GM18873 (cell line): Measurements from ENCODE around the gene SPEG.

Experiments
- ATAC-seq: cut with Tn5 transposase; IDR thresholded peaks from one replicate; pipeline ENCODE4 v1.9.1; 2021; ENCODE audit warnings: mild to moderate bottlenecking, moderate library complexity, moderate number of reproducible peaks; ENCODE audit not compliant: unreplicated experiment, low FRiP score

The SPEG gene

DNA sequence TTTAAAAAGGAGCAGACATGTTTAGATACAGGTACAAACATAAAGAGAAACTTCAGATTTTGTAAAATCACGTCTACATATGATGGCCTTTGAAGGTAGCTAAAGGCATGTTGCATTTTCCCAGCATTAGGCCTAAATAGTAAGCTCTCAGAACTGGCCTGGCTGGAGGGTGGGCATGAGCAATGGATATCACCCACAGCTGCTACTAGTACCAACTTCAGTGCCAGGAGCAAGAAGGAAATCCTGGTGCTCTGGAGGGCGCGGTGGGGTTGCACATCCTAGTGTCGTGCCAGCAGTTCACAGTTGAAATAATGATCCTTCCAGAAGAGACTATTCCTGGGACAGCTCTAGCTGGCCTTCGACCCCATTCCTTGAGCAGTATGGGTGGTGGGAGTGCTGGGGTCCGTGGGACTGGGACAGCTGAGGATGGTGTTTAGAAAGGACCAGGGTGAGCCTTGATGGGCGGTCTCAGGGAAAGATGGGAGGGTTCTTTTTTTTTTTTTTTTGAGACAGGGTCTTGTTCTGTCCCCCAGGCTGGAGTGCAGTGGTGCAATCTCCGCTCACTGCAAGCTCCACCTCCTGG, 11.6 kb upstream of the SPEG start:
- no peak for ATAC-seq

GRCh38 chr2:219423652-219424377, 10.8 kb upstream of the SPEG start:
- no peak for ATAC-seq

DNA sequence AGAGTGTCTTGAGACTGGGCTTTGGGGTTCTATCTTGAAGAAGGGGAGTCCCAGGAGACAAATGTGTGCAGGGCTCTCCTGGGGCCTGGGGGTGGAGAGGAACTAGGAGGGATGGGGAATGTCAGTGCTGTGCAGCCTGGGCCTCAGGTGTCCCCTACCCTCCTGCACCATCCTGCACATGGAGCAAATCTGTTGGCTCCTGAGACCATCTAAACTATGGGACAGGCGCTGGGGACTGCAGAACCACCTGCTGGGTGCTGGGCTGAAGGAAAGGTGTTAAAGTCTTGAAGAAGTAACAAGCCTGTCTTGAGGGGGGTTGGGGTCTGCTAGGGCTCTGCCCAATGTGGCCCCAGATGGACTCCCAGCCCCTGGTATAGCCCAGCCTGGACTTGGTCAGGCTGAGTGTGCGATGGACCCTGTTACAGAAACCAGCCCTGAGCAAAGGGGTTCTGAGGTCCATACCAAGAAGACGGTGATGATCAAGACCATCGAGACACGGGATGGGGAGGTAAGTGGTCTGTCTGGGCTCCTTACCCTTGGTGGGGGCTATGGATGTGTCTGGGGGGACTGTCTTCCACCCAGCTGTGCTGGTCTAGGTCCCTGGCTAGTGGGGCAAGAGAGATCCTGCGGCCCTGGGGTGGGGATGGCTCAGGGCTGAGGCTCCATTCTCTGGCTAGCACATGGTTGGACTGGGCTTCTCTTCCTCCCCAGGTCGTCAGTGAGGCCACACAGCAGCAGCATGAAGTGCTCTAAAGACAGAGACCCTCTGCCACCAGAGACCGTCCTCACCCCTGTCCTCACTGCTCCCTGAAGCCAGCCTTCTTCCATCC, 9.2 kb upstream of the SPEG start:
- ATAC-seq: no peak

DNA sequence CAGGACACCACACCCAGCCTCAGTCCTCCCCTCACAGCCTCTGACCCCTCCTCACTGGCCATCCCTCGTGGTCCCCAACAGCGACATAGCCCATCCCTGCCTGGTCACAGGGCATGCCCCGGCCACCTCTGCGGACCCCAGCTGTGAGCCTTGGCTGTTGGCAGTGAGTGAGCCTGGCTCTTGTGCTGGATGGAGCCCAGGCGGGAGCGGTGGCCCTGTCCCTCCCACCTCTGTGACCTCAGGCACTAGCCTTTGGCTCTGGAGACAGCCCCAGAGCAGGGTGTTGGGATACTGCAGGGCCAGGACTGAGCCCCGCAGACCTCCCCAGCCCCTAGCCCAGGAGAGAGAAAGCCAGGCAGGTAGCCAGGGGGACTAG, 8.6 kb upstream of the SPEG start:
- no peak for ATAC-seq

DNA sequence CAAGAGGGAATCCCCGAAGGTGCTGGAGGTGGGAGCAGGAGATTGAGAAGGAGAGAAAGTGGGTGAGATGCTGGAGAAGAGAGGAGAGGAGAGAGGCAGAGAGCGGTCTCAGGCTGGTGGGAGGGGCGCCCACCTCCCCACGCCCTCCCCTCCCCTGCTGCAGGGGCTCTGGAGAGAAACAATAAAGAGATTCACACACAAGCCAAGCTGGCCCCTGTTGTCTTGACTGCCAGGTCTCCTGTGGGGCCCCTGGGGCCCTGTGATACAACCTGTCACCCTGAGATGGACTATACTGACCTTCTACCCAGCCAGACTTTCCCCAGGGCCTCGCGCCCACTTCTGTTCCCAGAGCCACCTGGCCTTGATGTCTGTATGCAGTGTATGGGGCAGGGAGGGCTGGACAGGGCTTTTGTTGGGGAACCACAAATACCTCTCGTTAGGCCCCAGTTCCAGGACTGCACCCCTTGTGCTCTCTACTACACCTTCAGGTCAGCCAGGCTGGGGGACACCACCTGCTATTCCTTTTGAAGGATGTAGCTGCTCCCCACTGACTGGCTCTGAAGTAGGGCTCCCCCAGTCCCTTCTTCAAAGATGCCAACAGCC, 8.0 kb upstream of the SPEG start:
- no peak for ATAC-seq

GRCh38 chr2:219428469-219428868, 6.2 kb upstream of the SPEG start:
- no peak for ATAC-seq

GRCh38 chr2:219429958-219430606, 4.6 kb upstream of the SPEG start:
- no peak for ATAC-seq

- no peak for ATAC-seq
These were observed 3.7 kb upstream of the SPEG start for GRCh38 chr2:219430633-219431615.

- no peak for ATAC-seq
These were observed 776 bp upstream of the SPEG start for GRCh38 chr2:219433666-219434467.

DNA sequence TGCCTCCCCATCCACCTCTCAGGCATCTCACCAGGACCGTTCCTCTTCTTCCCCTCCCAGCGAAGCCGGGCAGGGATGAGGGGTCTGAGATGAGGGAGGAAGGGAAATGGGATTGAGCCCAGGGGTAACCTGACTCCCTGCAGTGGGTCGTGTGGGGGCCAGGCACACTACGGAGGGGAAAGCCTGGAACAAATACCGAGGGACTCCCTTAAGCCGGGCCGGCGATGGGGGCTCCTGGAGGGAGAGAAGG, 250 bp upstream of the SPEG start:
- no peak for ATAC-seq

- no peak for ATAC-seq
These were observed 1.1 kb downstream of the SPEG start for GRCh38 chr2:219435701-219436100.

GRCh38 chr2:219436491-219436890, 1.8 kb downstream of the SPEG start:
- ATAC-seq: no peak

DNA sequence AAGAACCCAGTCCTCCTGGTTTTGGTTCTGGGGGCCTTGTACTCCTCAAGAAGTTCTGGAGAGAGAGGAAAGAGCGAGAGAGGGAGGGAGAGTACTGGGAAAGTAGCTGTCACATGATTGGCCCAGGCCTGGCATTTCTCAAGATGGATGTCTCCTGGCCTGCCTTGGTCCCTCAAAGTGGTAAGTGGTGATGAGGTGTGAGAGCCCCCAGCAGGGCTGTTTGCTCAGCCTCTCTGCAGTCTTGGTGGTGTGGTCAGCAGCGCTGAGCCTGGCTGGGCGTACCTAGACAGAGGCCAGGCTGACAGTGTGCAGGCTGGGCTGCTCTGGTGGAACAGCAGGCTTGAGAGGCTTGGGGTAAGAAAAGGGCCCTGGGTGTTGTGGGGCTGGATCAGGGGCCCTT, 2.5 kb downstream of the SPEG start:
- ATAC-seq: no peak

- no peak for ATAC-seq
These were observed 3.1 kb downstream of the SPEG start for GRCh38 chr2:219437690-219438206.

- no peak for ATAC-seq
These were observed 3.8 kb downstream of the SPEG start for GRCh38 chr2:219438453-219438852.

- ATAC-seq: no peak
These were observed 4.9 kb downstream of the SPEG start for GRCh38 chr2:219439506-219439905.

GRCh38 chr2:219440388-219441256, 6.0 kb downstream of the SPEG start:
- ATAC-seq: no peak
